Esophagus muscularis mucosa (tissue), 4 donors: Measurements from ENCODE around the gene PDGFD.

ENCODE experiments used
- CTCF ChIP-seq, 3 experiments: fragments of 200-600 bp in 2 of 3; fragments of 450-650 bp in 1 of 3; sonication (generic) in 2 of 3; IDR thresholded peaks; one replicate each; pipeline ENCODE4 v1.5.1; 2017 to 2019; ENCODE audit warnings: antibody characterized with exemption in 3 of 3, mild to moderate bottlenecking in 2 of 3, moderate library complexity in 1 of 3
- EP300 ChIP-seq: sonication (generic); formaldehyde crosslinking; IDR thresholded peaks from one replicate; pipeline ENCODE4 v1.6.1; 2017; ENCODE audit warnings: antibody characterized with exemption
- POLR2A ChIP-seq: fragments of 450-650 bp; IDR thresholded peaks from one replicate; pipeline ENCODE4 v1.6.1; 2017; ENCODE audit warnings: antibody characterized with exemption, moderate library complexity, mild to moderate bottlenecking, low read depth

GRCh38 chr11:104104201-104104600 lies 59.7 kb downstream of the PDGFD start:
- TF ChIP-seq EP300: no peak
- no peak for TF ChIP-seq POLR2A
- no peak for TF ChIP-seq CTCF (IDR thresholded peaks at IDR 0.05)
